Parathyroid adenoma (tissue), 2 donors: ENCODE data around the gene TSHZ1.

Source experiments
- H2AFZ ChIP-seq: fragments of 300-600 bp; sonication (generic); one replicate; pipeline ENCODE4 v1.7.0; 2017; ENCODE audit warnings: antibody characterized with exemption, mild to moderate bottlenecking
- H3K27ac ChIP-seq: fragments of 300-600 bp; sonication (generic); one replicate; pipeline ENCODE4 v1.7.0; 2017
- H3K27me3 ChIP-seq: fragments of 300-600 bp; sonication (generic); one replicate; pipeline ENCODE4 v1.7.0; 2017; ENCODE audit warnings: low read length; ENCODE audit not compliant: control insufficient read depth, insufficient read depth
- H3K36me3 ChIP-seq: fragments of 300-600 bp; sonication (generic); one replicate; pipeline ENCODE4 v1.7.0; 2017; ENCODE audit warnings: low read length; ENCODE audit not compliant: control insufficient read depth, insufficient read depth
- H3K4me1 ChIP-seq: fragments of 300-600 bp; sonication (generic); one replicate; pipeline ENCODE4 v1.7.0; 2017; ENCODE audit warnings: control low read depth
- H3K4me2 ChIP-seq: fragments of 300-600 bp; sonication (generic); one replicate; pipeline ENCODE4 v1.7.0; 2017; ENCODE audit warnings: low read length
- H3K4me3 ChIP-seq: fragments of 300-600 bp; sonication (generic); one replicate; pipeline ENCODE4 v1.7.0; 2017; ENCODE audit warnings: low read depth, low read length
- H3K79me2 ChIP-seq: fragments of 300-600 bp; sonication (generic); one replicate; pipeline ENCODE4 v1.7.0; 2017; ENCODE audit warnings: control low read depth
- H3K9ac ChIP-seq: fragments of 300-600 bp; sonication (generic); one replicate; pipeline ENCODE4 v1.7.0; 2017; ENCODE audit warnings: mild to moderate bottlenecking
- H3K9me3 ChIP-seq: fragments of 300-600 bp; sonication (generic); one replicate; pipeline ENCODE4 v1.7.0; 2017; ENCODE audit warnings: low read length; ENCODE audit not compliant: control insufficient read depth
- TF ChIP-seq, protein P1 (sequence below): fragments of 300-600 bp; sonication (generic); IDR thresholded peaks from one replicate; pipeline ENCODE4 v1.7.0; 2017; ENCODE audit warnings: antibody characterized with exemption, mild to moderate bottlenecking
- donor health status: primary hyperparathyroidism.

TSHZ1 gene

DNA sequence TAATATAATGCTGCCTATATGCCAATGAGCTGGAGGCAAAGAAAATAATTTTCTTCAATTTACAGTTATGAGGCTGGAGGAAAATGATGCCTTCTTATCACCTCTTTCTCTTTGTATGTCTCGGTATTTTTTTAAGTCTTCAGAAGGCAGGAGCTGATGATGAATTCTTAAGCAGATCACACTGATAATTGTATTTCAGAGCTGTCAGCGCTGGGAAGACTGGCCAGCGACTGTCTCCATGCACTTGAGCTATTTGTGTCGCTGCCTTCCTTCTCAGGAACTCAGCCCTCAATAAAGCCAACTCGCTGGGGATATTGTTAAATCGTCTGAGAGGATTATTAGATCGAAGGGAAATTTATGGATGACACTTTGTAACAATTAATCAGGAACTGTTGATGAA, 42.0 kb upstream of the TSHZ1 start:
- no peaks in the 10 kb centered on the region for H3K36me3 ChIP-seq
- no peak overlapping the region for H2AFZ ChIP-seq
- no peak overlapping the region for H3K27ac ChIP-seq
- no peaks in the 10 kb centered on the region for H3K4me1 ChIP-seq
- no peak overlapping the region for H3K9ac ChIP-seq
- no peaks in the 10 kb centered on the region for H3K27me3 ChIP-seq
- H3K4me3 ChIP-seq = no peak overlapping the region
- TF ChIP-seq, protein P1, sequence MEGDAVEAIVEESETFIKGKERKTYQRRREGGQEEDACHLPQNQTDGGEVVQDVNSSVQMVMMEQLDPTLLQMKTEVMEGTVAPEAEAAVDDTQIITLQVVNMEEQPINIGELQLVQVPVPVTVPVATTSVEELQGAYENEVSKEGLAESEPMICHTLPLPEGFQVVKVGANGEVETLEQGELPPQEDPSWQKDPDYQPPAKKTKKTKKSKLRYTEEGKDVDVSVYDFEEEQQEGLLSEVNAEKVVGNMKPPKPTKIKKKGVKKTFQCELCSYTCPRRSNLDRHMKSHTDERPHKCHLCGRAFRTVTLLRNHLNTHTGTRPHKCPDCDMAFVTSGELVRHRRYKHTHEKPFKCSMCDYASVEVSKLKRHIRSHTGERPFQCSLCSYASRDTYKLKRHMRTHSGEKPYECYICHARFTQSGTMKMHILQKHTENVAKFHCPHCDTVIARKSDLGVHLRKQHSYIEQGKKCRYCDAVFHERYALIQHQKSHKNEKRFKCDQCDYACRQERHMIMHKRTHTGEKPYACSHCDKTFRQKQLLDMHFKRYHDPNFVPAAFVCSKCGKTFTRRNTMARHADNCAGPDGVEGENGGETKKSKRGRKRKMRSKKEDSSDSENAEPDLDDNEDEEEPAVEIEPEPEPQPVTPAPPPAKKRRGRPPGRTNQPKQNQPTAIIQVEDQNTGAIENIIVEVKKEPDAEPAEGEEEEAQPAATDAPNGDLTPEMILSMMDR = no peak
- no peaks in the 10 kb centered on the region for H3K9me3 ChIP-seq
- H3K79me2 ChIP-seq = no peaks in the 10 kb centered on the region
- no peak overlapping the region for H3K4me2 ChIP-seq

GRCh38 chr18:75169411-75169810, 41.2 kb upstream of the TSHZ1 start:
- TF ChIP-seq, protein P1 = no peak
- H3K4me1 ChIP-seq = no peaks in the 10 kb centered on the region
- no peak overlapping the region for H3K4me2 ChIP-seq
- H3K36me3 ChIP-seq = no peaks in the 10 kb centered on the region
- no peak overlapping the region for H3K4me3 ChIP-seq
- no peak overlapping the region for H3K9ac ChIP-seq
- no peaks in the 10 kb centered on the region for H3K27me3 ChIP-seq
- no peak overlapping the region for H3K27ac ChIP-seq
- H3K9me3 ChIP-seq = no peaks in the 10 kb centered on the region
- no peaks in the 10 kb centered on the region for H3K79me2 ChIP-seq
- no peak overlapping the region for H2AFZ ChIP-seq

GRCh38 chr18:75170022-75170789, 40.4 kb upstream of the TSHZ1 start:
- Histone ChIP-seq H3K27me3 (no peaks in the 10 kb centered on the region), H3K79me2 (no peaks in the 10 kb centered on the region), H3K36me3 (no peaks in the 10 kb centered on the region), H3K27ac (peak overlapping the region; percentile 20), H3K9me3 (no peaks in the 10 kb centered on the region), H3K4me3 (no peak overlapping the region), H3K4me2 (no peak overlapping the region), H3K9ac (no peak overlapping the region), H2AFZ (no peak overlapping the region), H3K4me1 (no peaks in the 10 kb centered on the region)
- TF ChIP-seq, protein P1 = no peak

DNA sequence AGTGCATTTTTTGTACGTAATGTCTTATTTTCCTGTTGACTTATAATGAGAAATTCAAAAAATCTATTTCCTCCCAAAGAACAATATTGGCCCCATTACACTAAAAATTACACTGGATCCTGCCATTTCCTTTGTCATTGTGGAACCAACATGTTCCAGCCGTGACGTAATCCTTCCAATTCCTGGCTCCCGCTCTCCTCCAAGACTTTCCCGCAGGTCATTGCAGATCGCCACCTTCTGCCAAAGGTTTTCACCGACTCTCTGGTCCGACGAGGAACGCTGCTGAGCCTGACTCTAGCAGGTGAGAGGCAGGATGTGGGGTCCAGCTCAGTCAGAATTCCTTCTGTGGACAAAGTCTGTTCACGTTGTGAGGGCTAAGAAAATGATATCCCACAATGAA, 39.7 kb upstream of the TSHZ1 start:
- Histone ChIP-seq H3K27ac (peak overlapping the region; percentile 29), H3K27me3 (no peaks in the 10 kb centered on the region), H3K4me3 (no peak overlapping the region), H3K36me3 (no peaks in the 10 kb centered on the region), H3K4me2 (no peak overlapping the region), H3K79me2 (no peaks in the 10 kb centered on the region), H3K9me3 (no peaks in the 10 kb centered on the region), H2AFZ (no peak overlapping the region), H3K4me1 (no peaks in the 10 kb centered on the region), H3K9ac (no peak overlapping the region)
- TF ChIP-seq, protein P1 = no peak
